Muscle layer of duodenum (tissue), 2 donors: ENCODE measurements around the gene ACACB.

Source experiments
- H3K27ac ChIP-seq: one replicate; pipeline ENCODE4 v1.7.0; 2013; ENCODE audit warnings: mild to moderate bottlenecking, low read length
- H3K27me3 ChIP-seq: one replicate; pipeline ENCODE4 v1.7.0; 2013; ENCODE audit warnings: low read depth, mild to moderate bottlenecking, control low read depth, low read length
- H3K36me3 ChIP-seq, 2 donors: one replicate each; pipeline ENCODE4 v1.7.0; 2013; ENCODE audit warnings: low read length in 2 of 2, control low read depth in 1 of 2, mild to moderate bottlenecking in 1 of 2; ENCODE audit not compliant: insufficient read depth in 2 of 2, control insufficient read depth in 1 of 2
- H3K4me1 ChIP-seq, 2 donors: one replicate each; pipeline ENCODE4 v1.7.0; 2013; ENCODE audit warnings: low read length in 2 of 2, mild to moderate bottlenecking in 2 of 2, control low read depth in 1 of 2, moderate library complexity in 1 of 2; ENCODE audit not compliant: insufficient read depth in 2 of 2, control insufficient read depth in 1 of 2
- H3K4me3 ChIP-seq, 2 donors: one replicate each; pipeline ENCODE4 v1.7.0; 2013; ENCODE audit warnings: low read length in 2 of 2, low read depth in 1 of 2, mild to moderate bottlenecking in 1 of 2
- H3K9me3 ChIP-seq, 2 donors: one replicate each; pipeline ENCODE4 v1.7.0; 2013; ENCODE audit warnings: low read length in 2 of 2, control low read depth in 1 of 2, mild to moderate bottlenecking in 1 of 2; ENCODE audit not compliant: control insufficient read depth in 1 of 2
- donor health status: healthy.

The ACACB gene

DNA sequence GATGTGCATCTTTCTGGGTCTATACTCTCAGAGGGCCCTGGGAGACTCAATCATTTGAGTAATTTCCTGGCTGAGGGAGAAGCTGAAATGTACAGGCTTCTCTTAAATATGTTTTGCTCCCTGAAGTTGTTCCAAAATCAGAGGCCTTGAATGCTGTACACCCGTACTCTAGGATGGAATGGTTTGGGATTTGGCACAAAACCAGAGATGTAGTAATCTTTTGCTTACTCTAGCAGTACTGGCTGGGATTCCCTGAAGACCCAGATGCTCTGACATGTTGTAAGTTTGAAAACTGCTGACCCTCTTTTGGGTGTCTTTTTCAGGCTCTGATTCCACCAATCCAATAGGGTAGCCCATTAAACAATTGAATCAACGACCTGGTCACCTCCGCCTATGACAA, 10.4 kb downstream of the ACACB start:
- Histone ChIP-seq H3K27me3 (no peaks in the 10 kb centered on the region), H3K27ac (no peak overlapping the region), H3K36me3 (no peaks in the 10 kb centered on the region), H3K9me3 (no peaks in the 10 kb centered on the region), H3K4me3 (no peak overlapping the region), H3K4me1 (peaks cover 0 to 12% of the 10 kb centered on the region in 2 donors)

DNA sequence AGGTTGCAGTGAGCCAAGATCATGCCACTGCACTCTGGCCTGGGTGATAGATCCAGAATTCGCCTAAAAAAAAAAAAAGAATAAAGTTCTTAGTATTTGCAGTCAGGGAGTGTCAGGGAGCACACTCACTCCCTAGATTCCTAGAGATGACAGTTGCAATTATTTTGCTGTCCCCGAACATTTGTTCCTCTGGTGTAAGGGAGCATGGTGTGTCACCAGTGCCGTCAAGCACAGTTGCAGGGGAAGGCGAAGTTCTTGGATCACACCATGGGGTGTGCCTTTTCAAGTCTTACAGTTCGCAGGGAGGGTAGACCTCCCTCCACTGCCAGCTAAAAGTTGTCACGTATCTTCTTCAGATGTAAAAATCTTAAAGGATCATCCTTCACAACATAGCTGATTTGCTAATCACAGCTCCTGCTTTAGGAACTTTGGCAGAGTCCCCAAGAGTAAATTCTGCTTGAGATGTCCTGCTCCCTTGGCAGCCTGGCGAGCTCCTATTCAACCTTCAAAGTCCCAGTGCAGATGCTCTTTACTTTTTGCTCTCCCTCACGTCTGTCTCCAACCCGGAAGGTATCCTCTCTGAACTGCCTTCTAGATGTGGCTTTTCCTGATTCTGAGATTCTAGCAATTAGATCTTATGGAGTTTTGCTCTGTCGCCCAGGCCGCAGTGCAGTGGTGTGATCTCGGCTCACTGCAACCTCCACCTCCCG, 11.3 kb downstream of the ACACB start:
- H3K36me3 ChIP-seq = no peaks in the 10 kb centered on the region
- no peak overlapping the region for H3K4me3 ChIP-seq
- H3K4me1 ChIP-seq = peaks cover 0 to 12% of the 10 kb centered on the region in 2 donors
- H3K9me3 ChIP-seq = no peaks in the 10 kb centered on the region
- H3K27me3 ChIP-seq = no peaks in the 10 kb centered on the region
- H3K27ac ChIP-seq = no peak overlapping the region

DNA sequence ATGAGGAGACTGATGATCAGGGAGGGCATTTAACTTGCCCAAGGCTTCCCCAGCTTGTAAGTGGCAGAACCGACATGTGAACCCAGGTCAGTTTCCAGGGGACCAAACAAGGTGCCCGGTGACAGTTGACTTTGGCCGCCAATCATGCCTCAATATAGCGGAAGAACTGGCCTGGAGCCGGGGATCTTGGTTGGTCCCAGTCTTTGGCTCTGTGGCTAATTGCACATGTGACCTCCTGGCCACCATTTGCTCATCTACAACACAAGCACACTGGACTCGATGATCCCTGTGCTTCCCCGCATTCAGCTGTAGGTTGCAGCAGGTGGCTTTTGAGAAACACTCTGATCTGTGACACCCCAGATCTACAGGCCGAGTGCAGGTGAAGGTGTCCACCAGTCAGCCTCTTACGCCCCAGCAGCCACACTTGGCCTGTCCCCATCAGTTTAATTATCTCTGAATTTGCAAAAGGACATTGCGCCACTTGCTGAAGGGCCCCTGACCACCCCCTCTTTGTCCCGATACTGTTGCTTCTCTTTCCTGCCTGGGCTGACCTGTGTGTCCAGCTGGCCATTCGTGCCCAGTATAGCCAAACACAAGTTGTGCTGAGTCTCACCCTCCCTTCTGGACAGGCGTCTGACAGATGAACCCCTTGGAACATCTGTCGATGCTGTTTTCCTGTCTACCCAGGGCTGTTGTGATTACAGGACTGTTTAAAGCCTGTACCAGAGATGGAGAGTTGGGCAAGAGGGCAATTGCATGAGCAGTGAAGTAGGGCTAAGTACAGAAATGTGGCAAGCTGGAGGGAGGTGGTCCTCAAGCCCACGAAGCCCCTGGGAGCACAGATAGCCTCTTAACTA, 14.1 kb downstream of the ACACB start:
- H3K27ac ChIP-seq = no peak overlapping the region

DNA sequence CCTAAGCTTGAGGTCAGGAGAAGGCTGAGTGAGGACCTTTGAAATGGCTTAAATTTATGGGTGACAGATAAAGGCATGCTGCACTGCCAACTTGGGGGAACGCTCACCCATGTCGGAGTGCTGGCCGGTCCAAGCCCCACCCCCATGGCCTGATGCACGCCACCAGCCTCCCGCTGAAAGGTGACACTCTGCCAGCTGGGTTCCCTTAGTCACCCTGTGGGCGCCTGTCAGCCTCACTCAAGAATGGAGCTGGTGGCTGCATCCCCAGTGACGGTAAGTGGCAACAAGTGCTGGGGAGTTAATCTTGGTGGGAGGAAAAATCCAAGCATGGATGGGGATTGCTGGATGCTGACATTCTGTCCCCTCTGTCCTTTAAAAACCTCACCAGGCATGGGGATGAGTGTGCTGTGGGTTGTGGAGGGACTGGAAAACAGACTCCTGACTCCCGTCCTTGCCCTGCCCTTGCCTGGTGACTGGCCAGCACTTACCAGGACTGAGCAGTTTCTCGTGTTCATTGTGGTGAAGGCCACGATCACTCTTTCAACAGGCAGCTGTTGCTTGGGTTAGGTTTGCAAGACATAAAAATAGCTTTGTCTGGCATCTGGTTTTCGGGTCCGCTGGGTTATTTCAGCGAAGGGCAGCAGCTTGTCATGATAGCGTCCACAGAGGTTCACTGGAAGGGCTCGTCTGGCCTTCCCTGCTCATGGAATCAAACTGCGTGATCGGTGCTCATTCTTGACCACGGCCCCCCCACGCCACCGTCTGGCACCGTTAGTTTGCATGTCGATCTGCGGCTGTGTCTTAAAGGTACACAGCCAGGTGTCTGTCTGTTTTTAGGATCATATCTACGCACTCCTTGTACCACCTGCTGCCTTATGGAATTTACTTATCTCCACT, 15.0 kb downstream of the ACACB start:
- Histone ChIP-seq H3K4me1 (peaks cover 0 to 14% of the 10 kb centered on the region in 2 donors), H3K4me3 (peak overlapping the region; percentile 5 to 35), H3K27ac (peak overlapping the region; percentile 3), H3K27me3 (no peaks in the 10 kb centered on the region), H3K9me3 (no peaks in the 10 kb centered on the region), H3K36me3 (no peaks in the 10 kb centered on the region)

More for the DNA sequence above, 14.1 kb downstream of the ACACB start:
- no peaks in the 10 kb centered on the region for H3K27me3 ChIP-seq
- no peaks in the 10 kb centered on the region for H3K9me3 ChIP-seq
- H3K36me3 ChIP-seq = no peaks in the 10 kb centered on the region
- no peak overlapping the region for H3K4me3 ChIP-seq
- H3K4me1 ChIP-seq = peaks cover 0 to 14% of the 10 kb centered on the region in 2 donors

- Histone ChIP-seq H3K36me3 (no peaks in the 10 kb centered on the region), H3K9me3 (no peaks in the 10 kb centered on the region), H3K27me3 (no peaks in the 10 kb centered on the region), H3K4me1 (peaks cover 0 to 14% of the 10 kb centered on the region in 2 donors), H3K27ac (no peak overlapping the region), H3K4me3 (no peak overlapping the region)
Observed at GRCh38 chr12:109134186-109134917, 18.0 kb downstream of the ACACB start.

GRCh38 chr12:109137055-109137454, 20.7 kb downstream of the ACACB start:
- H3K4me3 ChIP-seq = no peak overlapping the region
- no peaks in the 10 kb centered on the region for H3K9me3 ChIP-seq
- peaks cover 0 to 14% of the 10 kb centered on the region in 2 donors for H3K4me1 ChIP-seq
- H3K27me3 ChIP-seq = no peaks in the 10 kb centered on the region
- peaks cover 0 to 6% of the 10 kb centered on the region in 2 donors for H3K36me3 ChIP-seq
- no peak overlapping the region for H3K27ac ChIP-seq

- Histone ChIP-seq H3K4me1 (peaks cover 5 to 12% of the 10 kb centered on the region in 2 donors), H3K27me3 (no peaks in the 10 kb centered on the region), H3K36me3 (peaks cover 0 to 6% of the 10 kb centered on the region in 2 donors), H3K4me3 (no peak overlapping the region), H3K27ac (no peak overlapping the region), H3K9me3 (no peaks in the 10 kb centered on the region)
Observed at GRCh38 chr12:109139360-109139759, 23.0 kb downstream of the ACACB start.

DNA sequence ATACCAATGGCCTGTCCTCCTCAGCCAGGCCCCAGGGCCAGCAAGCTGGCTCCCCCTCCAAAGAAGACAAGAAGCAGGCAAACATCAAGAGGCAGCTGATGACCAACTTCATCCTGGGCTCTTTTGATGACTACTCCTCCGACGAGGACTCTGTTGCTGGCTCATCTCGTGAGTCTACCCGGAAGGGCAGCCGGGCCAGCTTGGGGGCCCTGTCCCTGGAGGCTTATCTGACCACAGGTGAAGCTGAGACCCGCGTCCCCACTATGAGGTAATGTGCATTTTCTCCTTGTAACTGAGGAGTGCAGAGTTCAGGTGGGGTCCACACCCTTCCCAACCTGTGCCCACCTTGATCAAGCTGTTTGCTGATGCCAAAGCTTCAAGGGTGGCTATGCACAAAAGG, 23.4 kb downstream of the ACACB start:
- no peaks in the 10 kb centered on the region for H3K9me3 ChIP-seq
- peaks cover 6 to 8% of the 10 kb centered on the region in 2 donors for H3K4me1 ChIP-seq
- no peak overlapping the region for H3K4me3 ChIP-seq
- H3K36me3 ChIP-seq = peaks cover 0 to 6% of the 10 kb centered on the region in 2 donors
- H3K27ac ChIP-seq = no peak overlapping the region
- no peaks in the 10 kb centered on the region for H3K27me3 ChIP-seq

DNA sequence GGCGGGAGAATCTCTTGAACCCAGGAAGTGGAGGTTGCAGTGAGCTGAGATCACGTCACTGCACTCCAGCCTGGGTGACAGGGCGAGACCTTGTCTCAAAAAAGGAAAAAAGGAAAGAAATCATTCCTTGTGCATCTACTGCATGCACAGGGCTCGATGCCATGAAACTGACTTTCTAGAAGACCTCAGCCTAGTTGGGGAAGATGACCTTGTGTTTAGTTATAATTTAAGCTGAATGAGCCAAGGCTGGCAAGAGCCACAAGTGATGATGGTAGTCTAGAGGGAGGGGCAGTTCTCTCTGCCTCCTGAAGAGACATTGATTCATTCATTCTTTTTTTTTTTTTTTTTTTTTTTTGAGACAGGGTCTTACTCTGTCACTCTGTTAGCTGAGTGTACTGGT, 24.2 kb downstream of the ACACB start:
- H3K27ac ChIP-seq = no peak overlapping the region
- H3K4me3 ChIP-seq = no peak overlapping the region
- H3K4me1 ChIP-seq = peaks cover 6 to 10% of the 10 kb centered on the region in 2 donors
- H3K9me3 ChIP-seq = no peaks in the 10 kb centered on the region
- peaks cover 0 to 6% of the 10 kb centered on the region in 2 donors for H3K36me3 ChIP-seq
- no peaks in the 10 kb centered on the region for H3K27me3 ChIP-seq

DNA sequence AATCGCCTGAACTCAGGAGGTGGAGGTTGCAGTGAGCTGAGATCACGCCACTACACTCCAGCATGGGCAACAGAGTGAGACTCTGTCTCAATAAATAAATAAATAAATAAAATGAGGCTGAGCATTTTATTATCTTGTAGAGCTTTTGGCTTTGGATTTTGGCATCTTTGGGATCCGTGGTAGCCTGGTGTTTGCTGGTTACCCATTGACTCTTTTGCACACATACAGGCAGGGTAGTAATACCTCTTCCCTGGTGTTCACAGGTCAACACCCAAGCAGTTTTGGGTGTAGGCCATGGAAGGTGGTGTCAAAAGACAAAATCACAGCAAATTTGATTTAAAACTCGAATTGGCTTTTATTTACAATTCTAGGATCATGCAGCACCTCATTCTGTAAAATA, 27.8 kb downstream of the ACACB start:
- Histone ChIP-seq H3K27me3 (no peaks in the 10 kb centered on the region), H3K4me1 (peaks cover 6 to 10% of the 10 kb centered on the region in 2 donors), H3K9me3 (no peaks in the 10 kb centered on the region), H3K36me3 (peaks cover 0 to 6% of the 10 kb centered on the region in 2 donors), H3K27ac (no peak overlapping the region), H3K4me3 (no peak overlapping the region)
